Muscle of back (tissue), 11 donors: ENCODE data around the gene METTL8. TPM values are rescaled to one million over a fixed set of nuclear protein-coding genes. Genes with fewer than 3 reads are reported as not detected.
"Not testable (repeated sequence)": the region's sequence is repeated elsewhere in the genome, so short reads cannot be mapped to it uniquely, and the experiment has no call there.

Source experiments
- DNase-seq, 3 donors: peaks; one replicate each; pipeline versions ENCODE4 v3.0.0 to v3.0.0-alpha.2; 2013
- polyA plus RNA-seq, 10 donors: library from polyadenylated mRNA; unstranded; fragments of 120-200 nt; gene quantifications; one replicate each; pipeline ENCODE4 v1.2.1, GENCODE V29; 2013; ENCODE audit not compliant: insufficient read length in 10 of 10

The METTL8 gene
- polyA plus RNA-seq, 10 donors: 11.4 to 19.6 (median 13.8) TPM

DNA sequence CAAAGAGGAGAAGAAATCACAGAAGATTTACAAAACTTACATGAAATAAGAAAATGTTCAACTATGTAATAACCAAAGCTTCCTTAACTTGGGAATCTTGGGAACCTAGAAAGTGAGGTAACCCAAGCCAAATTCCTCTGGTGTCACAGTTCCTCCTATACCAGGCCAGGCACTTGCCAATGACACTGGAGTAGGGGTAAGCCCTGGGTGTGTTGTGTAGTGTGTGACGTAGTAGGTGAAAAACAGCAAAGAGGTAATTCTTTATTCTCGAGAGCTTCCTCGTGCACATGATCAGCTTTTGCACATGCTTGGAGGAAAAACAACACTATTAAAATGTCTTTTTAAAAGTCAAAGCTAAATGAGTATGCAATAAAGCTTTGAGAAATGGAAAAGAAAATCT, 118.0 kb downstream of the METTL8 start:
- DNase-seq: peak in 2 of 3 donors; percentile 39 to 77

DNA sequence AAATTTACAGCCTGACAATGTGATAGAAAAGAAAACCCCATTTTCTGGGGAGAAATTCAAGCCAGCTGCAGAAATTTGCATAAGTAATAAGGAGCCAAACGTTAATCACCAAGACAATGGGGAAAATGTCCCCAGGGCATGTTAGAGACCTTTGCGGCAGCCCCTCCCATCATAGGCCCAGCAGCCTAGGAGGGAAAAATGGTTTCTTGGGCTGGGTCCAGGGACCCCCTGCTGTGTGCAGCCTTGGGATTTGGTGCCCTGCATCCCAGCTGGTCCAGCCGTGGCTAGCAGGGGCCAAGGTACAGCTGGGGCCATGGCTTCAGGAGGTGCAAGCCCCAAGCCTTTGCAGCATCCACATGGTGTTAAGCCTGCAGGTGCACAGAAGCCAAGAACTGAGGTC, 121.6 kb downstream of the METTL8 start:
- DNase-seq: not testable (repeated sequence)

DNA sequence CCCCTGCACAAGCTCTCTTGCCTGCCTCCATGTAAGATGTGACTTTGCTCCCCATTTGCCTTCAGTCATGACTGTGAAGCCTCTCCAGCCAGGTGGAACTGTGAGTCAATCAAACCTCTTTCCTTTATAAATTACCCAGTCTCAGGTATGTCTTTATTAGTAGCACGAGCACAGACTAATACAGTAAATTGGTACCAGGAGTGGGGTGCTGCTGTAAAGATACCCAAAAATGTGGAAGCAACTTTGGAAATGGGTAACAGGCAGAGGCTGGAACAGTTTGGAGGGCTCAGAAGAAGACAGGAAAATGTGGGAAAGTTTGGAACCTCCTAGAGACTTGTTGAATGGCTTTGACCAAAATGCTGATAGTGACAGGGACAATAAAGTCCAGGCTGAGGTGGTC, 122.2 kb downstream of the METTL8 start:
- DNase-seq: not testable (repeated sequence)

DNA sequence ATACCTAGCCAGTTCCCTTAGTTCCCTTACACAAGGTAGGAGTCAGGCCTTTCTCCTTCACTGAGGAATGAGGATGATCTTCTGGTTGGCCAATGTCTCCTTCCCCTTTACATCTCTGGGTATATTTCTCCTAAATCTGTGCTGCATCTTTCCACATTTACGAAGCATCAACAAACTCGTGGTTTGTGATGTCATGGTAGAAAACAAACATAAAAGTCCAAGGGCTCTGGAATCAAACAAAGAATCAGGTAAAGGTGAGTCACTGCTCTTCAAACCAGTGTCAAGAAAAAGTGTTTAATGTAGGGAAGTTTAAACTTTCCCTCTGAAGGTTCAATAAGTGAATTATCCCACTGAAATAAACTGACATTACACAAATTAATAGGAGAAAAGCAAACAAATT, 122.9 kb downstream of the METTL8 start:
- no peak for DNase-seq

DNA sequence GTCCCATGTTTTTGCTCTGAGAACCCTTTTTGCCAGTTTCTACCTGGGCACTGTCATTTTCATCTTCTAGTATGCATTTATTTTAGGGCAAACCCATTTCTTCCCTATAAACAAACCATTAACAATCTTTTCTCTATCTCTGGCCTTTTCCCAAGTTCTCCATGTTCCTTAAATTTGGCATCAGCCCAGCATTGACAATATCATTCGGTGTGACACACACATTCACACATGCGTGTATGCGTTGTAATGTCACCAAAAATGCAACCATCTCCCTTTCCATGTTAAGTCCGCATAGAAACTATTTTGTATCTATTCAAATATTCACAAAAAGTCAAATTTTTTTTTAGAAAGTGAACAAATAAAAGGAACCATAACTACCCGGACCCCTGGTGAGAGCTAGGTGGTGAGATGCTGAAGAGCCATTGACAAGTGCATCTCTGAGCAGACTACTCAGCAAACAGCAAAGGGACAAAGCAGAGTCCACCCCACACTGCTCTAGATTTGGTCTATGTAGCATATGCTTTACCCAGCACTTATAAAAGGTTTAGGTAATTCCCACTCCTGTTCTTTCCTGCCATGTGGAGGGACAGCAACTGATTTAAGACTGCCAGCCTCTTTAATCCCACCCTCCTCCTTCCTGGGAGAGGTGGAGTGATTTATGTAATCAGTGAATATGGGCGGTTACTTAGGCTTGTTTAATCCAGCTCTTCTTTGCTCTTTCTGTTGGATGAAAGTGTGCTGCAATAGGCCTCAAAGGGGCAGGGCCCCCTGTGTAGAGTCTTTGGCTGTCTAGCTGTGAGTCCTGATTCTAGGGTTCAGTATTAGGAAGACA, 124.1 kb downstream of the METTL8 start:
- no peak for DNase-seq

DNA sequence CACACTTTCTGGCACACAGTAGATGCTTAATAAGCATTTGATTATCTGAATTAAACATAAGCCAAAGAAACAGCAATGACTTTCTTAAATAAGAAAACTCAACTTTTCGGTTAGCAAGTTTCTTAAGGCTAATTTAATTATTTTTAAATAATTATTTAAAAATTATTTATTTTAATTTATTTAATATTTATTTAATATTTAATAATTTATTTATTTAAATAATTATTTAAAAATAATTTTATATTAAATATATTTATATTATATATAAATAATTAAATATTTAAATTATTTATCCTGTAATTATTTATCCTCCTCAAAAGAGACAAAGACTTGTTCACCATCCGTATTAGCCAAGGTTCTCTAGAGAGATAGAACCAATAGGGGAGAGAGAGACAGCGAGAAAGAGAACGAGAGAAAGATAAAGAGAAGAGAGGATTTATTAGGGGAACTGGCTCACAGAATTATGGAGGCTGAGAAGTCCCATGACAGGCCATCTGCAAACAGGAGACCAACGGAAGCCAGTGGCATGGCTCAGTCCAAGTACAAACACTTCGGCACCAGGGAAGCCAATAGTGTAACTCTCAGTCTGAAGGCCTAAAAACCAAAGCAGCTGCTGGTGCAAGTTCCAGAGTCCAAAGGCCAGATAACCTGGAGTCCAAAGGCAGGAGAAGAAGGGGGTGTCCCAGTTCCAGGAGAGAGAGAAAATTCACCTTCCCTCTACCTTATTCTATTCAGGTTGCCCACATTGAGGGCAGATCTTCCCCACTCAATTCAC, 125.3 kb downstream of the METTL8 start:
- DNase-seq: no peak

DNA sequence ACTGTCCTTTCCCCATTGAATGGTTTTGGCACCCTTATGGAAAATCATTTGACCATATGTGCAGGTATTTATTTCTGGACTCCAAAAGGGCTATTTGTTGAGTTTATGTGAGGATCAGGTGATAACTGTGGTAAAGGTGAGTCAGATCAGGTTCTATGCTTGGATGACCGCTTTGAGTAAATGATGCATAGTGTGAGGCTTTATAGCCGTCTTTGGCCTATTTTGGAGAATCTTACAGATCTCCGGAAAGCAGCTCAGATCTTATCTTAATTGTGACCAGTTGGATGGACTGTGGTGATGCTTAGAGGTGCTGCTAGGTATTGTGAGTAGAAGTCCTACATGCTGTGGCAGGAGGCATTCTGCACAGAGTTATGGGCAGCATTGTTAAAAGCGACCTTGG, 126.2 kb downstream of the METTL8 start:
- DNase-seq: no peak

DNA sequence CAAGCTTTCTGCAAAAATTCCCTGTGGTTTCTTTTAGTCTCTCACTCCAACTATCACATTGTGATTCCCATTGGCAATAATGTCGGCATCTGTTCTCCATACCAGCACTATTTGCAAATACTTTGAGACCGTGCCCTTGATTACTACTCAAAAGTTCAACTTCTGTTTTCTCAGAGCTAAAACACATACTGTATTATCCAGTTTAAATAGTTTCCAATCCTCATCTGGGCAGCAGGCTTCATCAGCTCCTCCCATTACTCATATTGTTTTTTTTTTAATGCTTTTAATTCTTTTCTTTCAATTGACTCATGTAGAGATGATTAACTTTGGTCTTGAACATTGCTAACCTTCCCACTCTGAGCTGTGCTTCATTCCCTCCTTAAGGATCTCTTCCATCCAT, 135.8 kb downstream of the METTL8 start:
- peak in 1 of 3 donors; percentile 14 for DNase-seq

DNA sequence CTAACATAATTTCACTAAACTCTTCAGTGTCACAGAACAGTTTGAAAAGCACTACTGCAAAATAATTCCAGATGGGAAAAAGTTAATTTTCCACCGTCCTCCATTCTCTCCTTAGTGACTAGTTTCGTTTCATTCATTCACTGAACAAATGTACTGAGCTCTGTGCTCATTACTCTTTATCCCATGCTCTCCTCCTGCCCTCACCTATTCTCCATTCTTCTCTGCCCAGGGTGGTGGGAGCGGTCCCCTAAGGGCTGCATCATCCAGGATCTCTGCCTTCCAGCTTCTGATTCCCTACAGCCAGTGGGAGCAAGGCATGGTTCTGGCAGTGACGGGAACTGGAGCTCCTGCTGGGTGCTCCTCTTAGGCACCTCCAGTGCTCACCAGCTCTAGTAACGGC, 139.2 kb downstream of the METTL8 start:
- DNase-seq: no peak

DNA sequence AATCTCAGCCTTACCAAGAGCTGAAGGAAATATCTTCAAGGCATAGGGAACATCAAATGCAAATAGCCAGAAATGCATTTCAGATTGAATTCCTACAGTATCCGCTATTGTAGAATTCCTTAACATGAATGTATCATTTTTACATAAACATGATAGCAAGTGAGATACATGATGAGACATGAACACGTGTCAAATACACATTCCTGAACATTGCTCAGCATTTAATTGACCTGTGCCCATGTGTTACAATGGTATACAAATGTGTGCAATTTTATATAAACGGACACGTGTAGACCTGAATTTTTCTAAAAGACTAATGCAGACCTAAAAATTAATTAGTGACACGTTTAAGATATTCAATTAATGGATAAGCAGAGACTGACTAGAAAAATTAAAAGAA, 140.1 kb downstream of the METTL8 start:
- DNase-seq: no peak

DNA sequence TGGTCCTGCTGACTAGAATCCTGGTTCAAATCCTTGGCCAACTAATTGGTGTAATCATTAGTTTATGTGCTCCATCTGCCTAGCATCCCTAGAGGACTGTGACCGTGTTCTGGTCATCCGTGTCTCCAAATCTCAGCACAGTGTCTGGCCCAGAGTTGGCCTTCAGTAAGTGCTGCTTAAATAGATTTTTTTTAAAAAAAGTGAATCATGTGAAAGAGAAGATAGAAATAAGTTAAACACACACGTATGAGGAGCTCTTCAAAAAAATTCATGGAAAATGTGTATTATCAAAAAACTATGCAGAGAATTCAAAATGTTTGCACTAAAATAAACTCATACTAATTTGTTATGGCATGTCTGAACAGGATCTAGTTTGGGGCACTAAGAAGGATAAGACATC, 143.8 kb downstream of the METTL8 start:
- DNase-seq: peak in 1 of 3 donors; percentile 41

DNA sequence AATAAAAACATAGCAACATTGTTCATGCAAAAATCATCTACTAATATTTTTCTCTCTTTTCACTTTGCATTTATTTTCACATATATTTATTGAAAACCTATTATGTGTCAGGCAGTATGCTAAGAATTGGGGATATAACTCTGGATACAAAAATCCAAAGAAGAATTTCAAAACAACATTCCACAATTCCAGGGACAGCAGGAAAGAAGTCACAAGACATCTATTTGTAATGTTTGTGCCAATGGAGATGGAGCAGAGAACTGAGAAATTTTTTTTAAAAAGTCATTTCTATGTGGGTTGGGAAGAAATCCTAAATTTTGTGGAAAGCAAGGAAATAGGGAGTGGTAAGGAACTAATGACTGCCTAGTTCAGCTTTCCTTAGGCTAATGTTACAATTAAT, 144.5 kb downstream of the METTL8 start:
- peak in 1 of 3 donors; percentile 28 for DNase-seq

DNA sequence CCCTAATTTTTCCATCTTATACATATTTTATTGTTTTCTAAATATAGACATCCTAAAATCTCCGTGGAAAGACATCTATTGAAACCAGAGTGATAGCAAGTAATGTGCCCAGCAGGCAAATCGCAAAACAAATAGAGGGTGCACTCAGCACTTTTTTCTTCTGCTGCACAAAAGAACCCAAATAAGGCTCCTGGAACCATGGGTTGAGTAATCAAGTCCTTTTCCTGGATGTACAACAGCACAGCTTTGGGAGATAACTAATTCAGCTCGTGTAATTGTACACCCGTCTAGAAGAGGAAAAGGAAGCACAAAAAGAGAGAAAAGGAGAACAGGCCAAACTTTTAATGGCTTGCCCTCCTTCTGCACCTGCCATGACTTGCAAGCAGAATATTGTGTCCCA, 146.2 kb downstream of the METTL8 start:
- peak in 1 of 3 donors; percentile 42 for DNase-seq

DNA sequence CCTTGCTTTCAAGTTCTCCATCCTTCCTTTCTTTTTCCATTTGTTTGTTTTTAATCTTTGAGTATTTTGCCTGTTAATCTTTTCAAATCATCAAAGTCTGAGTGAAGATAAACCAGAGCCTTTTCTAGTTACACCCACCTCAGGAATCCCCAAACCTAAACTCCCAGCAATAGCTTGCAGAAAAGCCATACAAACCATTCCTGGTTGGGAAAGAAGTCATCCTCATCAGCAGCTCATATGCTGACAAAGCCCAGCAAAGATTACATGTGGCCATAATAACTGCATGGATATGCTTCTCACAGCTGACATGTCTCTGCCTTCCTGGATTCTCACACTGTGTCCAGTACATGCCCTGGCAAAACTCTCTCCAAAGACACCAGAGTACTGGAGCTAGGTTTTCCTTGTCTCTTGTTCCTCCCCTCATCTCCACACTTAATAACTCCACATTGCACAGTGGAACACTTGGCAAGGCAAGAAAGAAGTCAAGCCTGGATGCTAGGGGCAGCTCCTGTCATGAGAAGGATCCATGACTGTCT, 146.7 kb downstream of the METTL8 start:
- DNase-seq: no peak

DNA sequence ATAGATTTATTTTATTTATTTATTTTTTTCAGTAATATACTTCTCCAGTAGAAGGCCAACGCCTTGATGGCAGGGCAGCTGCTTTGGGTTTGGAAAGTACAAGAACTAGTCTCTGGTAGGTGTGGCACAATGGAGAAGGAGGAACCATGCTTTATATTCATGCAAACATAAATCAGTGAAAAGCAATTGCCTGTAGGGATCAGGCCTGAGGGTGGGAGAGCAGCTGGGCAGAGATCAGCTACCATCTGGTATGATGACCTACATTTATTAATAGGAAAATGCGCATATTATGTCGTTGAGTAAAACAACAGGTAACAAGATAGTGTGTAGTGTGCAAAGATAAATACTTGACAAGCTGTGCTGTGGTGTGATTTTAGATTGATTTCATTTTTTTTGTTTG, 152.7 kb downstream of the METTL8 start:
- no peak for DNase-seq

DNA sequence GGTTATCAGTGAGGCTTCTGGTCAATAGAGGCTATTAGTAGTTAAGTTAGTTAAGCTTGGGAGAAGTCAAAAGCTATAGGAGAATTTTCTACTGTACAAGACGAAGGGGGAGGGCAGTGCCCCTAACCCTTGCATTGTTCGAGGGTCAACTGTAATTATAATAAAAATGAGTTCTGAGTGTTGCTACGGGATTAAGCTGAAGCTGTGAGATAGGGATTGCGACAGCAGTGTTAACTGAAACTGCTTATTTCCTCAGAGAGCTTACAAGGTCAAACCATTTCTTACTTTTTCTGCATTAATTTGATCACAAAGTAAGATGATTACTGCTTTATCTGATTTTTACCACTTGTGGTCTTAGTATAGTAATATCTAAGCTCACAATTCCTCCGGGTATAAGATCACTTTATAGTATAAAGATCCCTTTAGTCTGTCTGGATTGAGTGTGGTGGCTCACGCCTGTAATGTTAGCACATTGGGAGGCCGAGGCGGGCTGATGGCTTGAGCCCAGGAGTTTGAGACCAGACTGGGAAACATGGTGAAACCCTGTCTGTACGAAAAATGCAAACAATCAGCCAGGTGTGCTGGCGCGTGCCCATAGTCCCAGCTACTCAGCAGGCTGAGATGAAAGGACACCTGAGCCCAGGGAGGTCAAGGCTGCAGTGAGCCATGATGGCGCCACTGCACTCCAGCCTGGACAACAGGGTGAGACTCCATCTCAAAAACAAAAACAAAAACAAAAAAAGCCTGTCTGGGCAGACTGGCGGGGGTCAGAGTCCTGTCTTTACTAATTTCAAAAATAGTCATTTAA, 153.6 kb downstream of the METTL8 start:
- DNase-seq: no peak

DNA sequence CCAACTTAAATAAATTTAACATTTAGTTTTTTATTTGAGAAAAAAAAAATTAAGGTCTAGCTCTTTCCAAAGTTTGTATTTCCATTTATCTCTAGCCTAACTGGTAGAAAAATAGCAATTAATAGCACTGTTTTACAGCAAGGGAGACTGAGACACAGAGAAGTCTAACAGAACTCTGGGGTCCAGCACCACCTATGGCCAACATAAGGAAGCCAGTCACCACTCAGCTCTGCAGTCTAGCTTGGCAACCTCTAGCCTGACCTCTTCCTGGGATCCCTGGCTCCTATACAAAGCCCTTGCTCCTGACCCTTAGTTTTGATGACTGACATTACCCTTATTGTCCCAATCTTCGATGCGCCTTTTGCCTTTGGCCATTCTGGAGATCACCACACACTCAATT, 159.0 kb downstream of the METTL8 start:
- DNase-seq: no peak

DNA sequence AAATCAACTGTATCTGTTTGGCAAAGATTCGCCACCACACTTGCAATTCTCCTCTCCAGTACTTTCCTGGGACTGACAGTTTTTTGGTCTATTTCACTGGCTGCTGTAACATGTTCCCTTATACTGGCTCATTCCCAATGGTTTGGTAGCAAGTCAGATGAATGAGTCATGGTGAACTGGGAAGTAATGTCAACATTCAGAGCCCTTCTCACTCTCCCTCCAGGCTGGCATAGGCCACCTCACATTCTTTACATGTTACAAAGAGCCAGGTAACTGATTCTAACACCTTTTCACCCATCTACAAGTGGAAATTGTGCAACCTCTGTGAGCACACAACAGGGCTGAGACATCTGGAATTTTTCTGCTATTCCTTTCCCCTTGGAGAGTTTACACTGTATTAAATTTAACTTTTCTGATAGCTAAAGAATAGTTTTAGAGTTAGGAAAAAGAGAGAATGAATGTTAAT, 161.8 kb downstream of the METTL8 start:
- DNase-seq: peak; percentile 52 to 75 (median 67)

DNA sequence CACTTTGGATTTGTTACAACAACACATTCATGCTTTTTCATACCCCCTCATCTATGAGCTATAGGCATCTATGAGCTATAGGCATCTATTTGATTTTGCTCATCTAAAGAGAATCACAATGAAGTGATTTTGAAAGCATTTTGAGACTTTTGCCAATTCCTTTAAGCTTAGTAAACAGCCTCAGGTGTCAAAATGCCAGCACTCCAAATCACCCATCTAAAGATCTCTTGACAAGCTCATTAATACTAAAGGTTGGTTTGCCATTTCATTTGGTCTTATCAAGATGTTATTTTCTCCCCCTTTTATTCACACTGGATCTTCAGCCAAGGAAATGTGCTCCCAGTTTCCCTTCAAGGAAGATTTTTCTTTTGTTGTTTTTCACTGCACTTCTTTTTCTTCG, 162.4 kb downstream of the METTL8 start:
- peak in 1 of 3 donors; percentile 10 for DNase-seq

DNA sequence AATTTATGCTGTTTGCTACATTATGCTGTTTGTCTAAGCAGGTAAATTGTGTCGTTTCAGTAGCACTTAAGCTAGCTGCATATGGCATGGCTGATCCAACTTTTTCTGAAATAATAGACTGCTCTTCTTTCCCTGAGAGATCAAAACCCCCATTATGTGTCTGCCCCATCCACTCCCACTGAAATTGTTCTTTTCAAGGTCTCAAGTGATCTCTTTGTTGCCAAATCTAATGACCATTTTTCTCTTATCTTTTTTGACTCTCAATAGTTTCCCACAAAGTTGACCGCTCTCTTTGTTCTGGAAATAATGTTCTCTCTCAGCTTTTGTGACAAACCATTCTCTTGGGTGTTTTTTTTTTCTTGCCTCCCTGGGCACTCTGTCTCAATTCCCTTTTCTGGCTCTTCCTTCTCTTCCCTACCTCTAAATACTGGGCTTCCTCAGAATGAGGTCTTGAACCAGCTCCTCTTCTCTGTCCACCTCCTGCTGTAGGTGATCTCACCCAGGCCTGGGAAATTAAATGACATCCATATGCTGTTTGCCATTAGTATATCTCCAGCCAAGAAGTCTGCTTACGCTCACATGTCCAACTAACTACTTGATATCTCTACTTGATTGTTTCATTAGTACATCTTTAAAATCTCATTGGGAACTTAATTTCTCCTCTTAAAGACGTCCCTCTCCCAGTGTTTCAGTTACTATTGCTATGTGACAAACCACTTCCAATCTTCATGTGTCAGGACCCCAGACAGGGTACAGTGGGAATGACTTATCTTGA, 165.7 kb downstream of the METTL8 start:
- DNase-seq: no peak
